ENCODE data around the gene TCEANC2.
"Not testable (repeated sequence)": the region's sequence is repeated elsewhere in the genome, so short reads cannot be mapped to it uniquely, and the experiment has no call there.

The TCEANC2 gene
- total RNA-seq: 5.1 to 20.9 (median 14.7) reads per million in 17 experiments

GRCh38 chr1:54052934-54053744 lies at the start of gene TCEANC2, which contains the start of gene TMEM59:
Gene TCEANC2, plus strand, starts transcription at chr1:54053608. Its CDS starts 815 bp downstream, at chr1:54054423.
Gene TMEM59, minus strand, starts transcription at chr1:54053204. Its CDS starts 16 bp downstream, at chr1:54053188.
- peak; percentile 99 to 100 (median 99) for DNase-seq

GRCh38 chr1:54003750-54004480 lies 49.5 kb upstream of the TCEANC2 start:
- not testable (repeated sequence) for DNase-seq

GRCh38 chr1:54004481-54005049 lies 48.8 kb upstream of the TCEANC2 start:
- DNase-seq: no peak

- DNase-seq: no peak
Observed at GRCh38 chr1:54006508-54006907, 46.9 kb upstream of the TCEANC2 start.

GRCh38 chr1:54007613-54008012 lies 45.8 kb upstream of the TCEANC2 start:
- DNase-seq: no peak

GRCh38 chr1:54008876-54009275 lies 44.5 kb upstream of the TCEANC2 start:
- no peak for DNase-seq

- DNase-seq: no peak
Observed at GRCh38 chr1:54009406-54009805, 44.0 kb upstream of the TCEANC2 start.

GRCh38 chr1:54010415-54011117 lies 42.8 kb upstream of the TCEANC2 start:
- no peak for DNase-seq

- DNase-seq: no peak
Observed at GRCh38 chr1:54011316-54012007, 41.9 kb upstream of the TCEANC2 start.

GRCh38 chr1:54012008-54012325 lies 41.4 kb upstream of the TCEANC2 start:
- no peak for DNase-seq

- DNase-seq: no peak
Observed at GRCh38 chr1:54012863-54013262, 40.5 kb upstream of the TCEANC2 start.

- DNase-seq: no peak
Observed at GRCh38 chr1:54013393-54014008, 39.9 kb upstream of the TCEANC2 start.

GRCh38 chr1:54014009-54014629 lies 39.3 kb upstream of the TCEANC2 start:
- DNase-seq: no peak

- no peak for DNase-seq
Observed at GRCh38 chr1:54016343-54017282, 36.8 kb upstream of the TCEANC2 start.

- DNase-seq: no peak
Observed at GRCh38 chr1:54017979-54018378, 35.4 kb upstream of the TCEANC2 start, which contains the start of gene LDLRAD1. Gene LDLRAD1, minus strand, starts transcription at chr1:54018186. Its CDS starts 74 bp downstream, at chr1:54018112.

GRCh38 chr1:54018635-54019034 lies 34.8 kb upstream of the TCEANC2 start:
- DNase-seq: no peak

GRCh38 chr1:54019562-54020176 lies 33.7 kb upstream of the TCEANC2 start:
- DNase-seq: not testable (repeated sequence)

GRCh38 chr1:54024358-54024757 lies 29.1 kb upstream of the TCEANC2 start:
- DNase-seq: no peak

GRCh38 chr1:54024811-54025210 lies 28.6 kb upstream of the TCEANC2 start:
- not testable (repeated sequence) for DNase-seq
